HEK293 (cell line): ENCODE results near the gene ANKRD33B.

Experiments used
- SALL2 ChIP-seq: fragments of 450-650 bp; formaldehyde crosslinking; IDR thresholded peaks from 2 replicates; pipeline ENCODE4 v1.5.0; 2017; ENCODE audit warnings: missing biosample characterization, mild to moderate bottlenecking, missing genetic modification characterization, borderline replicate concordance
- TCF7L2 ChIP-seq: IDR thresholded peaks from 2 replicates; pipeline ENCODE4 v1.6.1; 2011; ENCODE audit warnings: low read depth, mild to moderate bottlenecking, inconsistent platforms, low read length, moderate library complexity, borderline replicate concordance
- ZNF18 ChIP-seq: fragments of 450-650 bp; formaldehyde crosslinking; IDR thresholded peaks from 2 replicates; pipeline ENCODE4 v1.5.1; 2016; ENCODE audit warnings: missing biosample characterization, missing genetic modification characterization
- ZNF324 ChIP-seq: fragments of 450-650 bp; formaldehyde crosslinking; IDR thresholded peaks from 2 replicates; pipeline ENCODE4 v1.5.1; 2016; ENCODE audit warnings: missing biosample characterization, missing genetic modification characterization
- ZSCAN4 ChIP-seq: fragments of 450-650 bp; formaldehyde crosslinking; IDR thresholded peaks from 2 replicates; pipeline ENCODE4 v1.5.1; 2017; ENCODE audit warnings: missing biosample characterization, missing genetic modification characterization
- TF ChIP-seq, protein P1 (sequence below): fragments of 450-650 bp; formaldehyde crosslinking; IDR thresholded peaks from 2 replicates; pipeline ENCODE4 v1.5.1; 2016; ENCODE audit warnings: missing biosample characterization, missing genetic modification characterization
- TF ChIP-seq, protein P2 (sequence below): fragments of 450-650 bp; formaldehyde crosslinking; IDR thresholded peaks from 2 replicates; pipeline ENCODE4 v1.5.1; 2016; ENCODE audit warnings: missing biosample characterization, missing genetic modification characterization
- TF ChIP-seq, protein P3 (sequence below): fragments of 450-650 bp; formaldehyde crosslinking; conservative IDR thresholded peaks from 2 replicates; pipeline ENCODE4 v1.5.1; 2016; ENCODE audit warnings: low read depth, missing biosample characterization, missing genetic modification characterization

DNA sequence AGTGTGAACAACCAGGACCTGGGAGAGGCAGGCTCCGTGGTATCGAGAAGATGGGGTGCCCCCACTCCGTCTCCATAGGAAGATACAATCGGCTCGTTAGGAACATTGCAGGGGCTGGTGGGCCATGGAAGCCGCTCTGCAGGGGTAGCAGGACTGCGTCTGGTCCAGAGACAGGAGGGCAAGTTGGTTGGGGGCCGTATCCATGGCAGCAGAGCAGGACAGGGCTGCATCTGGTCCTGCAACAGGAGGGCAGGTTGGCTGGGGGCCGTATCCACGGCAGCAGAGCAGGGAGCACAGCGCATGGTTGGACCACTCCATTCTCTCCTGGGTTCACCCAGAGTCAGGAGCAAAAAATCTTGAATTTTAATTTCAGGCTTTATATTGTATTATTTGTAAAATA is 98.2 kb downstream of the ANKRD33B start:
- TF ChIP-seq, protein P1, sequence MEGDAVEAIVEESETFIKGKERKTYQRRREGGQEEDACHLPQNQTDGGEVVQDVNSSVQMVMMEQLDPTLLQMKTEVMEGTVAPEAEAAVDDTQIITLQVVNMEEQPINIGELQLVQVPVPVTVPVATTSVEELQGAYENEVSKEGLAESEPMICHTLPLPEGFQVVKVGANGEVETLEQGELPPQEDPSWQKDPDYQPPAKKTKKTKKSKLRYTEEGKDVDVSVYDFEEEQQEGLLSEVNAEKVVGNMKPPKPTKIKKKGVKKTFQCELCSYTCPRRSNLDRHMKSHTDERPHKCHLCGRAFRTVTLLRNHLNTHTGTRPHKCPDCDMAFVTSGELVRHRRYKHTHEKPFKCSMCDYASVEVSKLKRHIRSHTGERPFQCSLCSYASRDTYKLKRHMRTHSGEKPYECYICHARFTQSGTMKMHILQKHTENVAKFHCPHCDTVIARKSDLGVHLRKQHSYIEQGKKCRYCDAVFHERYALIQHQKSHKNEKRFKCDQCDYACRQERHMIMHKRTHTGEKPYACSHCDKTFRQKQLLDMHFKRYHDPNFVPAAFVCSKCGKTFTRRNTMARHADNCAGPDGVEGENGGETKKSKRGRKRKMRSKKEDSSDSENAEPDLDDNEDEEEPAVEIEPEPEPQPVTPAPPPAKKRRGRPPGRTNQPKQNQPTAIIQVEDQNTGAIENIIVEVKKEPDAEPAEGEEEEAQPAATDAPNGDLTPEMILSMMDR (tag by site-specific recombination): no peak
- TF ChIP-seq SALL2 (tag by site-specific recombination): no peak
- no peak for TF ChIP-seq ZNF324
- no peak for TF ChIP-seq TCF7L2
- no peak for TF ChIP-seq ZNF18
- TF ChIP-seq ZSCAN4 (tag by site-specific recombination): no peak
- TF ChIP-seq, protein P2, sequence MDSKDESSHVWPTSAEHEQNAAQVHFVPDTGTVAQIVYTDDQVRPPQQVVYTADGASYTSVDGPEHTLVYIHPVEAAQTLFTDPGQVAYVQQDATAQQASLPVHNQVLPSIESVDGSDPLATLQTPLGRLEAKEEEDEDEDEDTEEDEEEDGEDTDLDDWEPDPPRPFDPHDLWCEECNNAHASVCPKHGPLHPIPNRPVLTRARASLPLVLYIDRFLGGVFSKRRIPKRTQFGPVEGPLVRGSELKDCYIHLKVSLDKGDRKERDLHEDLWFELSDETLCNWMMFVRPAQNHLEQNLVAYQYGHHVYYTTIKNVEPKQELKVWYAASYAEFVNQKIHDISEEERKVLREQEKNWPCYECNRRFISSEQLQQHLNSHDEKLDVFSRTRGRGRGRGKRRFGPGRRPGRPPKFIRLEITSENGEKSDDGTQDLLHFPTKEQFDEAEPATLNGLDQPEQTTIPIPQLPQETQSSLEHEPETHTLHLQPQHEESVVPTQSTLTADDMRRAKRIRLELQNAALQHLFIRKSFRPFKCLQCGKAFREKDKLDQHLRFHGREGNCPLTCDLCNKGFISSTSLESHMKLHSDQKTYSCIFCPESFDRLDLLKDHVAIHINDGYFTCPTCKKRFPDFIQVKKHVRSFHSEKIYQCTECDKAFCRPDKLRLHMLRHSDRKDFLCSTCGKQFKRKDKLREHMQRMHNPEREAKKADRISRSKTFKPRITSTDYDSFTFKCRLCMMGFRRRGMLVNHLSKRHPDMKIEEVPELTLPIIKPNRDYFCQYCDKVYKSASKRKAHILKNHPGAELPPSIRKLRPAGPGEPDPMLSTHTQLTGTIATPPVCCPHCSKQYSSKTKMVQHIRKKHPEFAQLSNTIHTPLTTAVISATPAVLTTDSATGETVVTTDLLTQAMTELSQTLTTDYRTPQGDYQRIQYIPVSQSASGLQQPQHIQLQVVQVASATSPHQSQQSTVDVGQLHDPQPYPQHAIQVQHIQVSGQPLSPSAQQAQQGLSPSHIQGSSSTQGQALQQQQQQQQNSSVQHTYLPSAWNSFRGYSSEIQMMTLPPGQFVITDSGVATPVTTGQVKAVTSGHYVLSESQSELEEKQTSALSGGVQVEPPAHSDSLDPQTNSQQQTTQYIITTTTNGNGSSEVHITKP (tag by site-specific recombination): no peak
- TF ChIP-seq, protein P3, sequence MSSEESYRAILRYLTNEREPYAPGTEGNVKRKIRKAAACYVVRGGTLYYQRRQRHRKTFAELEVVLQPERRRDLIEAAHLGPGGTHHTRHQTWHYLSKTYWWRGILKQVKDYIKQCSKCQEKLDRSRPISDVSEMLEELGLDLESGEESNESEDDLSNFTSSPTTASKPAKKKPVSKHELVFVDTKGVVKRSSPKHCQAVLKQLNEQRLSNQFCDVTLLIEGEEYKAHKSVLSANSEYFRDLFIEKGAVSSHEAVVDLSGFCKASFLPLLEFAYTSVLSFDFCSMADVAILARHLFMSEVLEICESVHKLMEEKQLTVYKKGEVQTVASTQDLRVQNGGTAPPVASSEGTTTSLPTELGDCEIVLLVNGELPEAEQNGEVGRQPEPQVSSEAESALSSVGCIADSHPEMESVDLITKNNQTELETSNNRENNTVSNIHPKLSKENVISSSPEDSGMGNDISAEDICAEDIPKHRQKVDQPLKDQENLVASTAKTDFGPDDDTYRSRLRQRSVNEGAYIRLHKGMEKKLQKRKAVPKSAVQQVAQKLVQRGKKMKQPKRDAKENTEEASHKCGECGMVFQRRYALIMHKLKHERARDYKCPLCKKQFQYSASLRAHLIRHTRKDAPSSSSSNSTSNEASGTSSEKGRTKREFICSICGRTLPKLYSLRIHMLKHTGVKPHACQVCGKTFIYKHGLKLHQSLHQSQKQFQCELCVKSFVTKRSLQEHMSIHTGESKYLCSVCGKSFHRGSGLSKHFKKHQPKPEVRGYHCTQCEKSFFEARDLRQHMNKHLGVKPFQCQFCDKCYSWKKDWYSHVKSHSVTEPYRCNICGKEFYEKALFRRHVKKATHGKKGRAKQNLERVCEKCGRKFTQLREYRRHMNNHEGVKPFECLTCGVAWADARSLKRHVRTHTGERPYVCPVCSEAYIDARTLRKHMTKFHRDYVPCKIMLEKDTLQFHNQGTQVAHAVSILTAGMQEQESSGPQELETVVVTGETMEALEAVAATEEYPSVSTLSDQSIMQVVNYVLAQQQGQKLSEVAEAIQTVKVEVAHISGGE (tag by site-specific recombination): no peak
